NCI-H774 (cell line): ENCODE results near the gene DUS3L.
"Not testable (repeated sequence)": the region's sequence is repeated elsewhere in the genome, so short reads cannot be mapped to it uniquely, and the experiment has no call there.

ENCODE experiments used
- DNase-seq: peaks from one replicate; lab custom pipeline; 2025; lab: John Stamatoyannopoulos, UW

Gene DUS3L

DNA sequence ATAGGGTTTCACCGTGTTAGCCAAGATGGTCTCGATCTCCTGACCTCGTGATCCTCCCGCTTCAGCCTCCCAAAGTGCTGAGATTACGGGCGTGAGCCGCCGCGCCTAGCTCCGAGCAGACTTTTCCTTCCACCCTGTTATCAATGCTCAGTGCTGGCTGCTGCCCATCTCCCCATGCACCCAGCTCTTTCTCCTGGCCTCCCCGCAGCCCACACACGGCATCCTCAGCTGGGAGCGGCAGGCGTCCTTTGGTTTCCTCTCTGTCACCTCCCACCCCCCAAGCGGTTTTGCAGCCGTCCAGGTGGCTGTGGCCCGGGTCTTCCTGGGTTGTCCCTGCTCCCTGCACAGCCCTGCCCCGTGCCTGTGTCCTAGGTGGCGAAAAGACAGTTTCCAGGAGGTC is 18.5 kb downstream of the DUS3L start:
- DNase-seq: no peak

DNA sequence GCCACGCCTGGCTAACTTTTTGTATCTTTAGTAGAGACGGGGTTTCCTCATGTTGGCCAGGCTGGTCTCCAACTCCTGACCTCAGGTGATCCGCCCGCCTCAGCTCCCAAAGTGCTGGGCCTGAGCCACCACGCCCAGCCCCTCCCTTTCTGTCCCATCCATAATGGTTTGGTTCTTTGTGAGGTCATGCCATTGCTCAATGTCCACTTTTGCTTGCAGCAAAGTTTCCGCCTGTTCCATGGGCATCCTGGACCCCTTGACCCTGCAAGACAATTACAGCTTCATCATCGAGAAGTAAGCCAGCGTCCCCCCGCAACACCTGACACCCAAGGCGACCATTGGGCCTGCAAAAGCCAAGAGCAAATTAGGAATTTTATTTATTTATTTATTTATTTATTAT is 23.0 kb downstream of the DUS3L start:
- DNase-seq: no peak

DNA sequence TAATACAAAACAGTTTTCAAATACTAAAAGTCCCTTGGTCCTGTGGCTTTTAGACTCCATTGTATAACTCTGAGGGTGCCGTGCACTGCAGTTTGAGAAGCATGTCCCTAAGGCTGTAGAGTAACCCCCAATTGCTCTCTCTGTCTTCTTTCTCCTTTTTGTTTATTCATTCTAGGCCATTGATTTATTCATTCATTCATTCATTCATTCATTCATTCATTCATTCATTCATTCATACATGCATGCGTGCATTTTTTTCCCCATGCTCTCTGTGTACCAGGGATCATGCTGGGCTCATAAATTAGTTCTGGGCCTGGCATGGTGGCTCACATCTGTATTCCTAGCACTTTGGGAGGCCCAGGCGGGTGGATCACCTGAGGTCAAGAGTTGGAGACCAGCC is 25.7 kb downstream of the DUS3L start:
- no peak for DNase-seq

DNA sequence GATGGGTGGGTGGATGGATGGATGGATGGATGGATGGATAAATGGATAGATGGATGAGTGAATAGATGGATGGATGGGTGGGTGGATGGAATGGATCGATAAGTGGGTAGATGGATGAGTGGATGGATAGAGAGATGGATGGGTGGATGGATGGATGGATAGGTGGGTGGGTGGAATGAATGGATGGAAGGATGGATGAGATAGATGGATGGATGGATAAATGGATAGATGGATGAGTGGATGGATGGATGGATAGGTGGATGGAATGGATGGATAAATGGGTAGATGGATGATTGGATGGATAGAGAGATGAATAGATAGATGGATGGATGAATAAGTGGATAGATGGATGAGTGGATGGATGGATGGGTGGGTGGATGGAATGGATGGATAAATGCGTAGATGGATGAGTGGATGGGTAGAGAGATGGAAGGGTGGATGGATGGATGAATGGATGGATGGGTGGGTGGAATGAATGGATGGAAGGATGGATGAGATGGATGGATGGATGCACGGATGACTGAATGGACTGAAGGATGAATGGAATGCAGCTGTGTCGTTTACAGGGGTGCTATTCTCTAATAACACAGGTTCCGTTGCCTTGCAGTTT is 28.2 kb downstream of the DUS3L start:
- DNase-seq: no peak

DNA sequence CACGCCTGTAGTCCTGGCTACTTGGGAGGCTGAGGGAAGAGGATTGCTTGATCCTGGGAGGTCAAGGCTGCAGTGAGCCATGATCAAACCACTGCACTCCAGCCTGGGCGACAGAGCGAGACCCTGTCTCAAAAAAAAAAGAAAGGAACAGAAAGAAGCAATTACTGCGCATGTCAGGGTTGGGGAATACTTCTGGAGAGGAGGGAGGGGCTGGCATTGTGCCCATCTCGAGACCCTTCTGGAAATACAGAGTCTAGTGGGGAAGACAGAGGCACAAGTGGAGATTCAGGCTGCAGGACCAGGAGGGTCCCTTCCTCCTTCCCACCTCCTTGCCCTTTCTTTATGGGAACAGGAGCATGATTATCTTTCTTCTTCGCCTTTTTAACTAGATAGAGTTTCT is 37.2 kb downstream of the DUS3L start:
- DNase-seq: no peak

DNA sequence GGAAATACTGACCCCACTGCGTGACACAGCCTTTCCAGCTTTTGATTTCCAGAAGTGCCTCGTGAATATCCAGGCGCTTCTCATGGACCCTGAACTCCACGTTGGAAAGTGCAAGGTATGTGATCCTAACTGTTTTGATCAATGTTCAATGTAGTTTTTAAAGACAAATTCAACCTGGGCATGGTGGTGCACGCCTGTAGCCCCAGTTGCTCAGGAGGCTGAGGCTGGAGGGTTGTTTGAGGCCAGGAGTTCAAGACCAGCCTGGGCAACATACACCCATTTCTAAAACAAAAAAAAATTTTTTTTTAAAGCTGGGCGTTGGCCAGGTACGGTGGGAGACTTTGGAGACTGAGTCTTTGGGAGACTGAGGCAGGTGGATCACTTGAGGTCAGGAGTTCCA is 39.3 kb downstream of the DUS3L start:
- no peak for DNase-seq

DNA sequence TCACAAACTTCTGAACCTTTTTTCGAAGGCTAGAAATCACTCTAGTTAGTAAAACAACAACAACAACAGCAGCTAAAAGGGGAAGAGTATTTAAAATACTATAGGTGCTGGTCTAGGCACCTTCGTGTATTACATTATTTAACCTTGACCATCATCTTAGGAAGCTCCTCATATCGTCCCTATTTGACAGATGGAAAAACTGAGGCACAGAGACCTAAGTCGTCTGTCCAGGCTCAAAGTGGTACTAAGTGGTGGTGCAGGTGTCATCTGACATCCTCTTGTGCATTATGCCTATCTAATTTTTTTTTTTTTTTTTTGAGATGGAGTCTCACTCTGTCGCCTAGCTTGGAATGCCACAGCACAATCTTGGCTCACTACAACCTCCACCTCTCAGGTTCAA is 41.5 kb downstream of the DUS3L start:
- no peak for DNase-seq

DNA sequence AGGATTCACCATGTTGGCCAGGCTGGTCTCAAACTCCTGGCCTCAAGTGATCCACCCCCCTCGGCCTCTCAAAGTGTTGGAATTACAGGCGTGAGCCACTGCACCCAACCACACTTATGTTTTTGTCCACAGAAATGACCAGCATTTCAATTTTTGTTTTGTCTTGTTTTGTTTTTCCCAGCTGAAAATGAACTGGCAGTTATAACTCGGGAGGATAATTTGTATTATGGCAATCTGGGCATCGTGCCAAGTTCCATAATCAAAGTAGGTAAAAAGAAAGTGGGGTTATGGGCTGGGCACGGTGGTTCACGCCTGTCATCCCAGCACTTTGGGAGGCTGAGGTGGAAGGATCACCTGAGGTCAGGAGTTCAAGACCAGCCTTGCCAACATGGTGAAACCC is 42.0 kb downstream of the DUS3L start:
- DNase-seq: not testable (repeated sequence)

DNA sequence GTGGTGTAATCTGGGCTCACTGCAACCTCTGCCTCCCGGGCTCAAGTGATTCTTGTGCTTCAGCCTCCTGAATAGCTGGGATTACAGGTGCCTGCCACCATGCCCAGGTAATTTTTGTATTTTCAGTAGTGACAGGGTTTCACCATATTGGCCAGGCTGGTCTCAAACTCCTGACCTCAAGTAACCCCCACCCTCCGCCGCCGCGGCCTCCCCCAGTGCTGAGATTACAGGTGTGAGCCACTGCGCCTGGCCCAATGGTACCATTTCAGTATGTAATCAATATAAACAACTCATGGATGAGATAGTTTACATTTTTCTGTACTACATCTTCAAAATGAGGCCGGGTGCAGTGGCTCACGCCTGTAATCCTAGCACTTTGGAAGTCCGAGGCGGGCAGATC is 46.0 kb downstream of the DUS3L start:
- DNase-seq: not testable (repeated sequence)

DNA sequence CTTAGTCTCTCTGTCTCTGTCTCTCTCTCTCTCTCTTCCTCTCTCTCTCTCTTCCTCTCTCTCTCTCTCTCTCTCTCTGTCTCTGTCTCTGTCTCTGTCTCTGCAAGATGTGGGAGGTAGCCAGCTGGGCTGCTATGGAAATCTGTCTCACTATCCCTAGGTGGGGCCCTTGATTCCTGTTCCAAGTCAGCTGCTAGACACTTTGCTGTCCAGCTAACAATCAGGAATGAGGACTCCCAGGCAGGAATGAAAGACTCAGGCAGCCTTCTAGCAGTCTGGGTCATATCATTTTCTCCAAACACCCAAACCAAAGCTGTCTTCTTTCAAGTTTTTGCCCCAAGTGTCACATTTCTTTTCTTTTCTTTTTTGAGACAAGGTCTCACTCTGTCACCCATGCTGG is 47.3 kb downstream of the DUS3L start:
- DNase-seq: no peak

DNA sequence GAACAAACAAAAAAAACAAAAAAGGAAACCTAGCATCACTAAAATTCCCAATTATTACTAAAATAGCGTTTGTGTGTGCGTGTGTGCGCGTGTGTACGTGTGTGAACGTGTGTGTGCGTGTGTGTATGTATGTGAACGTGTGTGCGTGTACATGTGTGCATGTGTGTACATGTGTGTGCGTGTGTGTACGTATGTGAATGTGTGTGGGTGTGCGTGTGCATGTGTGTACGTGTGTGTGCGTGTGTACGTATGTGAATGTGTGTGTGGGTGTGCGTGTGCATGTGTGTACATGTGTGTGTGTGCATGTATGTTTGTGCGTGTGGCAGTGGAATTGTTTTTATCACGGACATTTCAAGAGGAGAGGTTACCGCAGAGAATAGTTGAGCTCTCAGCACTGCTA is 48.9 kb downstream of the DUS3L start:
- DNase-seq: no peak

DNA sequence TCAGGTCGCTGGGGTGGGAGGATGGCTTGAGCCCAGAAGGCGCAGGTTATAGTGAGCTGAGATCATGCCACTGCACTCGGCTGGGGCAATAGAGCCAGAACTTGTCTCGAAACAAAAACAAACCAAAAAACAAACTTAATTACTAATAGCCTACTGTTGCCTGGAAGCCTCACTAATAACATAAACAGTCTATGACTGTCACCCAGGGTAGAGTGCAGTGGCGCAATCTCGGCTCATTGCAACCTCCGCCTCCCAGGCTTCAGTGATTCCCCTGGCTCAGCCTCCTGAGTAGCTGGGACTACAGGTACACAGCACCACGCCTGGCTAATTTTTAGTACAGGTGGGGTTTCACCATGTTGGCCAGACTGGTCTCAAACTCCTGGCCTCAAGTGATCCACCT is 52.5 kb downstream of the DUS3L start:
- DNase-seq: no peak
